NCI-H526 (cell line): Measurements from ENCODE around the gene ZBTB40.

Experiments
- DNase-seq, 2 experiments: peaks; one replicate each; lab custom pipeline; 2025; lab: John Stamatoyannopoulos, UW

The ZBTB40 gene

GRCh38 chr1:22507587-22507986, 55.9 kb downstream of the ZBTB40 start:
- no peak for DNase-seq

GRCh38 chr1:22508329-22508728, 56.7 kb downstream of the ZBTB40 start:
- no peak for DNase-seq

- DNase-seq = no peak
Observed at GRCh38 chr1:22508991-22509390, 57.3 kb downstream of the ZBTB40 start.

- DNase-seq = no peak
Observed at GRCh38 chr1:22509815-22510214, 58.2 kb downstream of the ZBTB40 start.

GRCh38 chr1:22512873-22513272, 61.2 kb downstream of the ZBTB40 start:
- DNase-seq = no peak

GRCh38 chr1:22516906-22517571, 65.4 kb downstream of the ZBTB40 start:
- DNase-seq = no peak

- no peak for DNase-seq
Observed at GRCh38 chr1:22517956-22518355, 66.3 kb downstream of the ZBTB40 start.

- DNase-seq = no peak
Observed at GRCh38 chr1:22518379-22518778, 66.7 kb downstream of the ZBTB40 start.

- no peak for DNase-seq
Observed at GRCh38 chr1:22520871-22521270, 69.2 kb downstream of the ZBTB40 start.

GRCh38 chr1:22521692-22522091, 70.0 kb downstream of the ZBTB40 start:
- no peak for DNase-seq

GRCh38 chr1:22522221-22522743, 70.6 kb downstream of the ZBTB40 start:
- DNase-seq = no peak

- no peak for DNase-seq
Observed at GRCh38 chr1:22524481-22524880, 72.8 kb downstream of the ZBTB40 start.

- DNase-seq = no peak
Observed at GRCh38 chr1:22525211-22525610, 73.6 kb downstream of the ZBTB40 start.

- DNase-seq = no peak
Observed at GRCh38 chr1:22525646-22526045, 74.0 kb downstream of the ZBTB40 start.

GRCh38 chr1:22526098-22526497, 74.4 kb downstream of the ZBTB40 start:
- no peak for DNase-seq

GRCh38 chr1:22526677-22527076, 75.0 kb downstream of the ZBTB40 start:
- DNase-seq = no peak

GRCh38 chr1:22527122-22527521, 75.5 kb downstream of the ZBTB40 start:
- DNase-seq = no peak

- peak in 1 of 2 experiments; percentile 15 for DNase-seq
Observed at GRCh38 chr1:22527555-22528296, 76.1 kb downstream of the ZBTB40 start.

- no peak for DNase-seq
Observed at GRCh38 chr1:22528451-22528850, 76.8 kb downstream of the ZBTB40 start.

GRCh38 chr1:22529901-22530621, 78.4 kb downstream of the ZBTB40 start:
- DNase-seq = no peak

- no peak for DNase-seq
Observed at GRCh38 chr1:22530715-22531114, 79.1 kb downstream of the ZBTB40 start.

- no peak for DNase-seq
Observed at GRCh38 chr1:22531251-22531650, 79.6 kb downstream of the ZBTB40 start.
